NT2/D1 (cell line): ENCODE measurements around the gene CCL20.

Experiments
- SUZ12 ChIP-seq: IDR thresholded peaks from 2 replicates; pipeline ENCODE4 v1.6.1; 2011; ENCODE audit not compliant: insufficient read length, insufficient read depth; ENCODE audit errors: extremely low read depth
- YY1 ChIP-seq: IDR thresholded peaks from 2 replicates; pipeline ENCODE4 v1.6.1; 2011; ENCODE audit not compliant: insufficient read length, insufficient read depth
- ZNF274 ChIP-seq: IDR thresholded peaks from 2 replicates; pipeline ENCODE4 v1.6.1; 2011; ENCODE audit warnings: mild to moderate bottlenecking, low read depth, low read length

- TF ChIP-seq SUZ12 (no peak), ZNF274 (no peak), YY1 (no peak)
Measured at GRCh38 chr2:227822416-227823003, 8.9 kb downstream of the CCL20 start.
